Measurements from ENCODE around the gene BCAS3. TPM values are rescaled to one million over a fixed set of nuclear protein-coding genes. Genes with fewer than 3 reads are reported as not detected.
A peak's percentile ranks its signal among the peaks of the same experiment; 100 is the strongest.

Gene BCAS3
- total RNA-seq, 4 donors from 2014 or later: 20.7 to 76.3 (median 39.8) TPM

DNA sequence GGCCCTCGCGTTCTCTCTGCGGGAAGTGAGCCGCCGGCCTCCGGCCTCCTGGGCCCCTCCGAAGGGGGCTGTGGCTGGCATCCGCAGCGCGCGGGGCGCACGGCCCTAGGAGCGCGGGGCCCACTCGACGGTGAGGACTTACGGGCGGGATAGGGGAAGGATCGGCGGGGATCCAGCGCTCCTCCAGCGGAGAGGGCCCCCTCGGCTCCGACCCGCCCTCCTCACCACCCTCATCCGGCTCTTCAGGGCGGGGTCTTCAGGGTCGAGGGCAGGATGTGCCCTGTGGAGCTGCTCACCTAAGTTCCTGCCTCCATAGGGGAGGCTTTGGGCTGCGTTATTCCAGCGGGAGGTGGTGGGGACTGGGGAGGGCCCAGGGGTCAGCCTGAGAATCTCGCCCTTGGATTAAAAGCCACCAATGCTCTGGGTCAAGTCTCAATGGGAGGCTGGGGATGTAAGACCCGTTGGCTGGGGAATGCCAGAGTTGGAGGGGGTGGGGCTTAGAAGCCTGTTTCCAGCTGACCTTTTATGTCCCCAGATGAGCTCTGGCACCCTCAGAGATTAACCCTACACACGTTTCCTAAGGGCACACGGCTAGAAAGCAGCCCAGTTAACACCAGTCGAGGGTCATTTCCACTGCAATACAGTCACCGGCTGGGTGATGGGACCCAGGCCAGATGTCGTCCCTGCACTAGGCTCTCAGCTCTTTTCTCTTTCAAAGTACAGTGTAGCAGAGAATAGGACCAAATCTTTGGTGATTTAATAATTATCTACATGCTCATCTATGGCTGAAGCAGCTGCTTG is 735.4 kb downstream of the BCAS3 start:
- in situ Hi-C loops (cut with MboI; ENCODE audit: low pct_ligation_motif_present in 1 of 4, low pct_unique_long_range_greater_than_20kb in 1 of 4, low sequenced_read_pairs in 3 of 4): loop anchor here in 1 of 4 donors (25.0 kb wide), 1 partner anchor 424 kb away; no protein-coding TSS in a partner anchor
- peaks cover 13 to 48% (median 42%) of the 10 kb centered on the region in 4 donors for H3K4me1 ChIP-seq

GRCh38 chr17:61413661-61414126 is 736.0 kb downstream of the BCAS3 start:
- in situ Hi-C loops (cut with MboI; ENCODE audit: low pct_ligation_motif_present in 1 of 4, low pct_unique_long_range_greater_than_20kb in 1 of 4, low sequenced_read_pairs in 3 of 4) (loop anchor here in 1 of 4 donors (25.0 kb wide), 1 partner anchor 424 kb away; no protein-coding TSS in a partner anchor), intact Hi-C loops (cut with DNase I; ENCODE audit: low total_unique reads) (loop anchor here (10.0 kb wide), 2 partner anchors 431 to 889 kb away; partner anchors contain the start of gene APPBP2)
- H3K27me3 ChIP-seq: peaks cover 47% of the 10 kb centered on the region
- peak overlapping the region in 1 of 4 donors; percentile 59 for H3K27ac ChIP-seq
- 86% methylated on average over 8 of the region's 8 CpGs; no CpG with 5 or more reads in 1 of the 2 donors for WGBS, 2 donors (ENCODE audit: low coverage in 1 of 2)
- H3K4me3 ChIP-seq: no peak overlapping the region
- no peak for DNase-seq
- peaks cover 12 to 46% (median 40%) of the 10 kb centered on the region in 4 donors for H3K4me1 ChIP-seq
- no peaks in the 10 kb centered on the region for H3K9me3 ChIP-seq
- TF ChIP-seq POLR2A (IDR thresholded peaks at IDR 0.05) (no peak), EP300 (IDR thresholded peaks at IDR 0.05; ENCODE audit: low read depth) (no peak), POLR2AphosphoS5 (IDR thresholded peaks at IDR 0.05) (no peak)
- TF ChIP-seq, protein P1, sequence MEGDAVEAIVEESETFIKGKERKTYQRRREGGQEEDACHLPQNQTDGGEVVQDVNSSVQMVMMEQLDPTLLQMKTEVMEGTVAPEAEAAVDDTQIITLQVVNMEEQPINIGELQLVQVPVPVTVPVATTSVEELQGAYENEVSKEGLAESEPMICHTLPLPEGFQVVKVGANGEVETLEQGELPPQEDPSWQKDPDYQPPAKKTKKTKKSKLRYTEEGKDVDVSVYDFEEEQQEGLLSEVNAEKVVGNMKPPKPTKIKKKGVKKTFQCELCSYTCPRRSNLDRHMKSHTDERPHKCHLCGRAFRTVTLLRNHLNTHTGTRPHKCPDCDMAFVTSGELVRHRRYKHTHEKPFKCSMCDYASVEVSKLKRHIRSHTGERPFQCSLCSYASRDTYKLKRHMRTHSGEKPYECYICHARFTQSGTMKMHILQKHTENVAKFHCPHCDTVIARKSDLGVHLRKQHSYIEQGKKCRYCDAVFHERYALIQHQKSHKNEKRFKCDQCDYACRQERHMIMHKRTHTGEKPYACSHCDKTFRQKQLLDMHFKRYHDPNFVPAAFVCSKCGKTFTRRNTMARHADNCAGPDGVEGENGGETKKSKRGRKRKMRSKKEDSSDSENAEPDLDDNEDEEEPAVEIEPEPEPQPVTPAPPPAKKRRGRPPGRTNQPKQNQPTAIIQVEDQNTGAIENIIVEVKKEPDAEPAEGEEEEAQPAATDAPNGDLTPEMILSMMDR (IDR thresholded peaks at IDR 0.05): no peak
- H3K36me3 ChIP-seq: no peaks in the 10 kb centered on the region

More for the DNA sequence above, 735.4 kb downstream of the BCAS3 start:
- Histone ChIP-seq H3K27ac (peak overlapping the region; percentile 59 to 77 (median 70)), H3K27me3 (peaks cover 53% of the 10 kb centered on the region), H3K9me3 (no peaks in the 10 kb centered on the region), H3K4me3 (peak overlapping the region; percentile 39 to 57 (median 50)), H3K36me3 (no peaks in the 10 kb centered on the region)
- intact Hi-C loops (cut with DNase I; ENCODE audit: low total_unique reads): loop anchor here (10.0 kb wide), 2 partner anchors 432 to 888 kb away; partner anchors contain the start of gene APPBP2
- TF ChIP-seq, protein P1 (IDR thresholded peaks at IDR 0.05): no peak
- TF ChIP-seq POLR2A (IDR thresholded peaks at IDR 0.05) (no peak), POLR2AphosphoS5 (IDR thresholded peaks at IDR 0.05) (no peak), EP300 (IDR thresholded peaks at IDR 0.05; ENCODE audit: low read depth) (no peak)
- no peak for DNase-seq
- 28 to 53% methylated on average over 3 to 21 of the region's 38 CpGs for WGBS, 2 donors (ENCODE audit: low coverage in 1 of 2)

- Histone ChIP-seq H3K4me1 (peaks cover 6 to 40% (median 34%) of the 10 kb centered on the region in 4 donors), H3K36me3 (no peaks in the 10 kb centered on the region), H3K4me3 (no peak overlapping the region), H3K27ac (no peak overlapping the region), H3K9me3 (no peaks in the 10 kb centered on the region), H3K27me3 (peaks cover 41% of the 10 kb centered on the region)
- 70% methylated on average over 15 of the region's 16 CpGs; no CpG with 5 or more reads in 1 of the 2 donors for WGBS, 2 donors (ENCODE audit: low coverage in 1 of 2)
- DNase-seq: no peak
- TF ChIP-seq POLR2AphosphoS5 (IDR thresholded peaks at IDR 0.05) (no peak), POLR2A (IDR thresholded peaks at IDR 0.05) (no peak), EP300 (IDR thresholded peaks at IDR 0.05; ENCODE audit: low read depth) (no peak)
- TF ChIP-seq, protein P1 (IDR thresholded peaks at IDR 0.05): no peak
- in situ Hi-C loops (cut with MboI; ENCODE audit: low pct_ligation_motif_present in 1 of 4, low pct_unique_long_range_greater_than_20kb in 1 of 4, low sequenced_read_pairs in 3 of 4) (loop anchor here in 1 of 4 donors (25.0 kb wide), 1 partner anchor 423 kb away; no protein-coding TSS in a partner anchor), intact Hi-C loops (cut with DNase I; ENCODE audit: low total_unique reads) (loop anchor here (10.0 kb wide), 2 partner anchors 430 to 890 kb away; partner anchors contain the start of gene APPBP2)
These were observed 736.7 kb downstream of the BCAS3 start for GRCh38 chr17:61414141-61414935.

Measured in transverse colon (tissue), 4 donors.